T-helper 17 cell (primary cell): ENCODE measurements around the gene CCDC30. TPM values are rescaled to one million over a fixed set of nuclear protein-coding genes. Genes with fewer than 3 reads are reported as not detected.

Experiments used
- ATAC-seq: fragments of 150-1000 bp; cut with Tn5 transposase; 2 replicates; pipeline ENCODE4 v1.10.0; 2021; ENCODE audit warnings: mild to moderate bottlenecking, moderate library complexity
- DNase-seq, 3 donors: peaks; one replicate each; pipeline versions ENCODE4 v3.0.0 to v3.0.0-alpha.2; 2020 to 2021
- H3K9me3 ChIP-seq: one replicate; pipeline ENCODE4 v1.7.0; 2013; ENCODE audit warnings: low read length, mild to moderate bottlenecking; ENCODE audit not compliant: control insufficient read depth, poor library complexity, severe bottlenecking
- H3K27ac Mint-ChIP-seq: one replicate; pipeline ENCODE4 v1.8.0; 2022; ENCODE audit warnings: mild to moderate bottlenecking, moderate library complexity, mixed read lengths
- H3K27me3 Mint-ChIP-seq: one replicate; pipeline ENCODE4 v1.8.0; 2022; ENCODE audit warnings: mixed read lengths
- H3K36me3 Mint-ChIP-seq: one replicate; pipeline ENCODE4 v1.8.0; 2022; ENCODE audit warnings: low read depth, mixed read lengths
- H3K4me1 Mint-ChIP-seq: one replicate; pipeline ENCODE4 v1.8.0; 2022; ENCODE audit warnings: mild to moderate bottlenecking, mixed read lengths
- H3K4me3 Mint-ChIP-seq: one replicate; pipeline ENCODE4 v1.8.0; 2022; ENCODE audit warnings: mild to moderate bottlenecking, moderate library complexity, mixed read lengths
- total RNA-seq, 4 donors: library from RNA in 2 of 4; stranded (reverse) in 2 of 4; gene quantifications; one replicate each; pipeline ENCODE4 v1.2.3 and lab custom pipeline; 2022 to 2026

Gene CCDC30
- total RNA-seq, 2 donors from 2014 or later, result 2.9 to 3.9 TPM

DNA sequence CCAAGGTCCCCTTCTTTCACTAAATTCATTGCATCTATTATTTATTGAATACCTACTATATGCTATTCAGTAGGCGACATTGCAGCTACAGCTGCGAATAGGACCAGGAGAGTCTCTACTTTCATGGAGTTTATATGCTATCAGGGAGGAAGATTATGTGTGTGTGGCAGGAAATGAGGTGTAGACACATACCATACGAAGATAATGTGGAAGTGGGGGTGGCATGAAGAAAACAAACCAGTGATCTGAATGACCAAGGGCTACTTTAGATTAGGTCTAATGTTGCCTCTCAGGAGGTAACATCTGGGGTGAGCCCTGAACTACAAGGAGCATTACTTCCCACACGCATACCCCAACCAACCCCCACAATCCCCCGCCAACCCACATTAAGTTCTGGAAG, 194.1 kb downstream of the CCDC30 start:
- peaks cover 23% of the 10 kb centered on the region for H3K4me1 Mint-ChIP-seq
- H3K9me3 ChIP-seq, result no peaks in the 10 kb centered on the region
- H3K27ac Mint-ChIP-seq, result peak overlapping the region; percentile 88
- H3K4me3 Mint-ChIP-seq, result peak overlapping the region; percentile 98
- no peaks in the 10 kb centered on the region for H3K27me3 Mint-ChIP-seq
- no peak for ATAC-seq
- DNase-seq, result no peak
- peaks cover 2% of the 10 kb centered on the region for H3K36me3 Mint-ChIP-seq

- no peaks in the 10 kb centered on the region for H3K27me3 Mint-ChIP-seq
- no peaks in the 10 kb centered on the region for H3K9me3 ChIP-seq
- peak within 1 kb of the TSS; percentile 88 for H3K27ac Mint-ChIP-seq
- H3K4me1 Mint-ChIP-seq, result peaks cover 23% of the 10 kb centered on the region
- peak; percentile 99 for ATAC-seq
- H3K4me3 Mint-ChIP-seq, result peak within 1 kb of the TSS; percentile 98
- peaks cover 2% of the 10 kb centered on the region for H3K36me3 Mint-ChIP-seq
- DNase-seq, result peak; percentile 87 to 89 (median 89)
Observed at GRCh38 chr1:42657981-42658876, 195.1 kb downstream of the CCDC30 start, which contains the start of gene PPIH. Gene PPIH (plus strand): TSS chr1:42658423. CDS start chr1:42658447, 24 bp downstream.

- no peak for DNase-seq
- H3K4me1 Mint-ChIP-seq, result peaks cover 23% of the 10 kb centered on the region
- H3K36me3 Mint-ChIP-seq, result peaks cover 2% of the 10 kb centered on the region
- no peaks in the 10 kb centered on the region for H3K27me3 Mint-ChIP-seq
- no peak for ATAC-seq
- H3K9me3 ChIP-seq, result no peaks in the 10 kb centered on the region
- H3K27ac Mint-ChIP-seq, result peak overlapping the region; percentile 88
- H3K4me3 Mint-ChIP-seq, result peak overlapping the region; percentile 98
Observed at GRCh38 chr1:42658877-42659337, 195.8 kb downstream of the CCDC30 start.

GRCh38 chr1:42660907-42661500, 197.9 kb downstream of the CCDC30 start:
- Mint-ChIP-seq H3K27me3 (no peaks in the 10 kb centered on the region), H3K27ac (no peak overlapping the region), H3K36me3 (peaks cover 2% of the 10 kb centered on the region), H3K4me3 (peak overlapping the region; percentile 57), H3K4me1 (peaks cover 23% of the 10 kb centered on the region)
- H3K9me3 ChIP-seq, result no peaks in the 10 kb centered on the region
- DNase-seq, result no peak
- no peak for ATAC-seq

DNA sequence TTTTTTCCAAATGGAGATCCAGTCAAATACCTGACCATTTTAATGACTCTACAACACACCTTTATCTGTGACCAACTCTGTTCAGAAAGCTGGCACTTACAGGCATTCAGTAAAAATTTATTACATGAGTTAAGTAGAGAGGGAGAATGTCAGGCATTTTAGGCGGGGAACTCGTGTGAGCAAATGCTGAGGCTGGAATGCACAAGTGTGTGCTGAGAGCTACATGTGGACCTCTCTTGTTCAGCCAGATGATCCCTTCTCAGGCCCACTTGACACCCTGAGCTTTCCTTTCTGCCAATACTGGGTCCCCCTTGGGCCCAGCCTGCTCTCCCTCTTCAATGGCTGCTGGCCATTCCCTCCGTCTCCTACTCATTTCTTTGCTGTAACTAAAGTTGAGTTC, 206.8 kb downstream of the CCDC30 start:
- H3K9me3 ChIP-seq, result no peaks in the 10 kb centered on the region
- Mint-ChIP-seq H3K4me3 (no peak overlapping the region), H3K27me3 (no peaks in the 10 kb centered on the region), H3K36me3 (peaks cover 17% of the 10 kb centered on the region), H3K27ac (no peak overlapping the region), H3K4me1 (peaks cover 3% of the 10 kb centered on the region)
- no peak for ATAC-seq
- DNase-seq, result no peak

- DNase-seq (no peak), ATAC-seq (no peak)
- peaks cover 3% of the 10 kb centered on the region for H3K4me1 Mint-ChIP-seq
- H3K27me3 Mint-ChIP-seq, result no peaks in the 10 kb centered on the region
- H3K27ac Mint-ChIP-seq, result no peak overlapping the region
- no peaks in the 10 kb centered on the region for H3K9me3 ChIP-seq
- peaks cover 17% of the 10 kb centered on the region for H3K36me3 Mint-ChIP-seq
- no peak overlapping the region for H3K4me3 Mint-ChIP-seq
Observed at GRCh38 chr1:42670425-42670824, 207.3 kb downstream of the CCDC30 start.

GRCh38 chr1:42674214-42674613, 211.1 kb downstream of the CCDC30 start:
- no peak overlapping the region for H3K4me3 Mint-ChIP-seq
- ATAC-seq, result no peak

GRCh38 chr1:42674682-42675081, 211.6 kb downstream of the CCDC30 start:
- no peak overlapping the region for H3K4me3 Mint-ChIP-seq
- H3K36me3 Mint-ChIP-seq, result peaks cover 10% of the 10 kb centered on the region
- no peak for DNase-seq
- H3K4me1 Mint-ChIP-seq, result peaks cover 3% of the 10 kb centered on the region
- ATAC-seq, result no peak
- no peaks in the 10 kb centered on the region for H3K9me3 ChIP-seq
- H3K27me3 Mint-ChIP-seq, result no peaks in the 10 kb centered on the region
- no peak overlapping the region for H3K27ac Mint-ChIP-seq

More at GRCh38 chr1:42674214-42674613, 211.1 kb downstream of the CCDC30 start:
- H3K9me3 ChIP-seq, result no peaks in the 10 kb centered on the region
- no peak for DNase-seq
- Mint-ChIP-seq H3K4me1 (peaks cover 3% of the 10 kb centered on the region), H3K27ac (no peak overlapping the region), H3K27me3 (no peaks in the 10 kb centered on the region), H3K36me3 (peaks cover 10% of the 10 kb centered on the region)

GRCh38 chr1:42675467-42675866, 212.4 kb downstream of the CCDC30 start:
- H3K36me3 Mint-ChIP-seq, result peaks cover 10% of the 10 kb centered on the region
- DNase-seq (no peak), ATAC-seq (no peak)
- no peaks in the 10 kb centered on the region for H3K9me3 ChIP-seq
- H3K27me3 Mint-ChIP-seq, result no peaks in the 10 kb centered on the region
- H3K4me3 Mint-ChIP-seq, result no peak overlapping the region
- no peak overlapping the region for H3K27ac Mint-ChIP-seq
- H3K4me1 Mint-ChIP-seq, result peaks cover 9% of the 10 kb centered on the region

GRCh38 chr1:42676534-42677087, 213.5 kb downstream of the CCDC30 start:
- Mint-ChIP-seq H3K27me3 (no peaks in the 10 kb centered on the region), H3K36me3 (peaks cover 10% of the 10 kb centered on the region), H3K27ac (no peak overlapping the region), H3K4me1 (peaks cover 16% of the 10 kb centered on the region), H3K4me3 (no peak overlapping the region)
- ATAC-seq (no peak), DNase-seq (no peak)
- H3K9me3 ChIP-seq, result no peaks in the 10 kb centered on the region

- H3K27ac Mint-ChIP-seq, result no peak overlapping the region
- ATAC-seq, result no peak
Observed at GRCh38 chr1:42679364-42679983, 216.4 kb downstream of the CCDC30 start.

GRCh38 chr1:42680055-42680454, 217.0 kb downstream of the CCDC30 start:
- Mint-ChIP-seq H3K4me3 (peak overlapping the region; percentile 80), H3K36me3 (peaks cover 12% of the 10 kb centered on the region), H3K27me3 (no peaks in the 10 kb centered on the region), H3K4me1 (peaks cover 33% of the 10 kb centered on the region), H3K27ac (no peak overlapping the region)
- no peaks in the 10 kb centered on the region for H3K9me3 ChIP-seq
- ATAC-seq (no peak), DNase-seq (no peak)

More at GRCh38 chr1:42679364-42679983, 216.4 kb downstream of the CCDC30 start:
- DNase-seq, result no peak
- peaks cover 10% of the 10 kb centered on the region for H3K36me3 Mint-ChIP-seq
- no peaks in the 10 kb centered on the region for H3K27me3 Mint-ChIP-seq
- no peaks in the 10 kb centered on the region for H3K9me3 ChIP-seq
- H3K4me3 Mint-ChIP-seq, result no peak overlapping the region
- H3K4me1 Mint-ChIP-seq, result peaks cover 27% of the 10 kb centered on the region
